K562 (cell line): ENCODE measurements around the gene PDE1C. TPM values are rescaled to one million over a fixed set of nuclear protein-coding genes. Genes with fewer than 3 reads are reported as not detected.

Source experiments
- ATAC-seq: fragments of 200-7000 bp; cut with Tn5 transposase; 3 replicates; pipeline ENCODE4 v1.9.1; 2020; ENCODE audit warnings: moderate library complexity
- BruUV-seq: library from RNA; stranded (reverse); fragments of 400-500 nt; replicated peaks from 2 replicates; lab custom pipeline; 2021; lab: Mats Ljungman, UMichigan
- CTCF ChIA-PET: fragments of 300-600 bp; formaldehyde crosslinking; extraction: SDS; loops from one replicate; lab custom pipeline; 2021; ENCODE audit warnings: low intra/inter-chr PET ratio; lab: Yijun Ruan, JAX
- POLR2A ChIA-PET: fragments of 300-600, 350-650 bp; sonication (Branson Sonifier 250); formaldehyde crosslinking; extraction: SDS; loops from one replicate; lab custom pipeline; 2021; ENCODE audit warnings: antibody characterized with exemption, inconsistent platforms; lab: Yijun Ruan, JAX
- DNase-seq, 4 experiments: peaks; one replicate each; pipeline versions ENCODE4 v3.0.0 to v3.0.0-alpha.2; 2011 to 2018; ENCODE audit warnings: low spot score in 3 of 4, mixed read lengths in 3 of 4; ENCODE audit errors: extremely low read depth in 1 of 4
- FAIRE-seq: peaks from 2 replicates; lab custom pipeline; 2011; peaks lifted over from hg19 to GRCh38; lab: Jason Lieb, UNC
- H2AFZ ChIP-seq: 2 replicates; pipeline ENCODE4 v1.6.0; 2011; ENCODE audit warnings: low read depth, low read length, control low read depth, inconsistent platforms
- H3K27ac ChIP-seq: fragments of 200-600 bp; 3 replicates; pipeline ENCODE4 v1.8.0; 2011; ENCODE audit warnings: low read depth, mild to moderate bottlenecking, control low read depth, inconsistent platforms, low read length, moderate library complexity, mixed read lengths; ENCODE audit errors: extremely low read depth
- H3K27me3 ChIP-seq, 2 experiments: fragments of 300-600 bp in 1 of 2; 2 replicates in 1 of 2; 3 replicates in 1 of 2; pipeline versions ENCODE4 v1.6.0 to v1.8.0; 2011; ENCODE audit warnings: inconsistent platforms in 2 of 2, low read length in 2 of 2, mild to moderate bottlenecking in 1 of 2, mixed read lengths in 1 of 2, moderate library complexity in 1 of 2; ENCODE audit not compliant: control insufficient read depth in 2 of 2, insufficient read depth in 2 of 2
- H3K36me3 ChIP-seq: fragments of 300-600 bp; 3 replicates; pipeline ENCODE4 v1.8.0; 2011; ENCODE audit warnings: mild to moderate bottlenecking, low read length, inconsistent platforms; ENCODE audit not compliant: control insufficient read depth, insufficient read depth
- H3K4me1 ChIP-seq, 2 experiments: fragments of 200-600 bp in 1 of 2; replicated peaks in 1 of 2; 2 replicates in 1 of 2; 3 replicates in 1 of 2; pipeline versions ENCODE4 v1.5.1 to v1.8.0; 2011; ENCODE audit warnings: inconsistent platforms in 2 of 2, low read length in 2 of 2, mild to moderate bottlenecking in 1 of 2, mixed read lengths in 1 of 2, moderate library complexity in 1 of 2; ENCODE audit not compliant: control insufficient read depth in 2 of 2, insufficient read depth in 2 of 2
- H3K4me2 ChIP-seq: 2 replicates; pipeline ENCODE4 v1.6.1; 2011; ENCODE audit warnings: low read length, control low read depth, inconsistent platforms, mixed read lengths; ENCODE audit not compliant: insufficient read depth
- H3K4me3 ChIP-seq: fragments of 200-600 bp; sonication (generic), shearing (Covaris generic); 2 replicates; pipeline ENCODE4 v1.5.1; 2016; ENCODE audit warnings: control low read depth, inconsistent platforms
- H3K79me2 ChIP-seq: fragments of 200-600 bp; 3 replicates; pipeline ENCODE4 v1.8.0; 2011; ENCODE audit warnings: low read length, inconsistent platforms; ENCODE audit not compliant: control insufficient read depth, insufficient read depth
- H3K9ac ChIP-seq, 2 experiments: 2 replicates each; pipeline versions ENCODE4 v1.6.0 to v1.6.1; 2011; ENCODE audit warnings: low read depth in 2 of 2, low read length in 2 of 2, control low read depth in 1 of 2, inconsistent platforms in 1 of 2, mild to moderate bottlenecking in 1 of 2, mixed read lengths in 1 of 2; ENCODE audit not compliant: insufficient read depth in 1 of 2
- H3K9me1 ChIP-seq: one replicate; pipeline ENCODE4 v1.6.0; 2011; ENCODE audit warnings: inconsistent platforms, mild to moderate bottlenecking, low read length, moderate library complexity; ENCODE audit not compliant: control insufficient read depth, insufficient read depth
- H3K9me3 ChIP-seq: replicated peaks from 2 replicates; pipeline ENCODE4 v1.5.1; 2011; ENCODE audit warnings: low read depth, low read length, inconsistent platforms; ENCODE audit not compliant: control insufficient read depth, insufficient read depth
- H4K20me1 ChIP-seq: replicated peaks from 2 replicates; pipeline ENCODE4 v1.6.1; 2011; ENCODE audit warnings: low read length, inconsistent platforms, mixed read lengths; ENCODE audit not compliant: control insufficient read depth, insufficient read depth
- BRD9 ChIP-seq: fragments of 450-650 bp; IDR thresholded peaks from 2 replicates; pipeline ENCODE4 v1.6.1; 2018; ENCODE audit warnings: low read depth; ENCODE audit not compliant: partially characterized antibody
- ELF4 ChIP-seq: fragments of 450-650 bp; formaldehyde crosslinking; IDR thresholded peaks from 2 replicates; pipeline ENCODE4 v1.4.0; 2022; ENCODE audit warnings: missing genetic modification characterization
- MLLT1 ChIP-seq, 2 experiments: fragments of 450-650 bp; IDR thresholded peaks; 2 replicates each; pipeline ENCODE4 v1.6.1; 2016
- PKNOX1 ChIP-seq: fragments of 450-650 bp; IDR thresholded peaks from 2 replicates; pipeline ENCODE4 v1.6.1; 2016
- PTBP1 ChIP-seq: fragments of 200-400 bp; formaldehyde crosslinking; IDR thresholded peaks from 2 replicates; pipeline ENCODE4 v1.6.1; 2017; ENCODE audit warnings: low read depth, low read length
- ZBTB7A ChIP-seq: IDR thresholded peaks from 2 replicates; pipeline ENCODE4 v1.6.1; 2011; ENCODE audit warnings: low read depth, mild to moderate bottlenecking, low read length, moderate library complexity, borderline replicate concordance; ENCODE audit not compliant: control insufficient read depth
- ZFPM2 ChIP-seq: fragments of 250-450 bp; sonication (Bioruptor Pico); IDR thresholded peaks from 2 replicates; pipeline ENCODE4 v1.5.1; 2022; ENCODE audit warnings: mild to moderate bottlenecking
- ZNF212 ChIP-seq: fragments of 450-650 bp; formaldehyde crosslinking; IDR thresholded peaks from 2 replicates; pipeline ENCODE4 v1.4.0; 2020; ENCODE audit warnings: mild to moderate bottlenecking
- ZNF324 ChIP-seq: fragments of 250-450 bp; sonication (Bioruptor Pico); IDR thresholded peaks from 2 replicates; pipeline ENCODE4 v1.4.0; 2020; ENCODE audit warnings: mild to moderate bottlenecking
- ZNF384 ChIP-seq: IDR thresholded peaks from 2 replicates; pipeline ENCODE4 v1.6.1; 2012; ENCODE audit warnings: low read depth, low read length, improper control_type of control experiment
- WGBS: fragments of 100-300 bp; shearing (Covaris generic); methylation state at CpG from one replicate; pipeline ENCODE4 v1.1.6; 2016; ENCODE audit warnings: low coverage, mixed read lengths; ENCODE audit not compliant: insufficient coverage; ENCODE audit errors: missing lambda C conversion rate; 5-methylcytosine and 5-hydroxymethylcytosine counted together
- in situ Hi-C: fragments of 300-500 bp; cut with MboI; formaldehyde crosslinking; loops from 4 replicates; pipeline ENCODE4 v1.15.0; 2018; ENCODE audit warnings: inconsistent platforms, mixed read lengths
- intact Hi-C: fragments of 100-400 bp; cut with micrococcal nuclease; formaldehyde crosslinking; loops from 2 replicates; pipeline ENCODE4 v1.14.2; 2022
- polyA plus RNA-seq, 8 experiments: library from polyadenylated mRNA; depleted of rRNA in 4 of 8; stranded (reverse) in 5 of 8; unstranded in 3 of 8; fragments of >200 nt; fragmentation: Nextera tagmentation in 2 of 8; fragmentation: Illumina TruSeq in 1 of 8; extraction: Ambion mirVana in 2 of 8; extraction: Trizol in 1 of 8; gene quantifications; 2 replicates each; pipeline versions ENCODE4 v1.2.1 to v1.2.3, GENCODE V29; 2011 to 2014; ENCODE audit warnings: inconsistent platforms in 1 of 8, missing spikeins in 1 of 8
- total RNA-seq, 7 experiments: library from RNA; depleted of rRNA in 6 of 7; stranded (reverse); fragments of >200 nt in 6 of 7; fragmentation: Illumina TruSeq in 2 of 7; extraction: Trizol in 2 of 7; gene quantifications; 2 replicates each; pipeline versions ENCODE4 v1.2.1 to v1.2.3, GENCODE V29; 2011 to 2021; ENCODE audit warnings: low replicate concordance in 1 of 7
- TF ChIP-seq, protein P1 (sequence below): sonication (generic); formaldehyde crosslinking; IDR thresholded peaks from 2 replicates; pipeline ENCODE4 v1.8.1; 2023; ENCODE audit warnings: mild to moderate bottlenecking, missing genetic modification reagents

Gene PDE1C
- total and polyA plus RNA-seq, 9 of the 15 experiments (the other 6 are each of a cell fraction or from before 2014, with no cell fraction given): under 0.01 to 0.01 TPM; not detected in 7

- FAIRE-seq: no peak
- no peaks in the 10 kb centered on the region for H3K4me1 ChIP-seq
- TF ChIP-seq ELF4 (CRISPR knock-in tag) (no peak), ZBTB7A (no peak), PKNOX1 (no peak)
- no peak for DNase-seq
- ChIA-PET POLR2A (no interaction called here), CTCF (no interaction called here)
- no peaks in the 10 kb centered on the region for H3K9me3 ChIP-seq
- no peak overlapping the region for H3K27ac ChIP-seq
- intact Hi-C loops: no loop called here
- H3K9me1 ChIP-seq: no peaks in the 10 kb centered on the region
- no peak overlapping the region for H3K4me2 ChIP-seq
- no peaks in the 10 kb centered on the region for H3K36me3 ChIP-seq
- H2AFZ ChIP-seq: no peak overlapping the region
- H4K20me1 ChIP-seq: no peaks in the 10 kb centered on the region
- no peaks in the 10 kb centered on the region for H3K27me3 ChIP-seq
- no peak overlapping the region for H3K4me3 ChIP-seq
- no peaks in the 10 kb centered on the region for H3K79me2 ChIP-seq
- no TSS peak for BruUV-seq
- no peak for ATAC-seq
- no peak overlapping the region for H3K9ac ChIP-seq
- in situ Hi-C loops: no loop called here
Observed at GRCh38 chr7:32047801-32048200, 22.4 kb downstream of the PDE1C start.

GRCh38 chr7:32047075-32047474, 23.1 kb downstream of the PDE1C start:
- intact Hi-C loops: no loop called here
- DNase-seq (no peak), ATAC-seq (no peak), FAIRE-seq (no peak)
- Histone ChIP-seq H2AFZ (no peak overlapping the region), H4K20me1 (no peaks in the 10 kb centered on the region), H3K4me1 (no peaks in the 10 kb centered on the region), H3K9me1 (no peaks in the 10 kb centered on the region), H3K9me3 (no peaks in the 10 kb centered on the region), H3K4me3 (no peak overlapping the region), H3K36me3 (no peaks in the 10 kb centered on the region), H3K27ac (no peak overlapping the region), H3K9ac (no peak overlapping the region), H3K27me3 (no peaks in the 10 kb centered on the region), H3K4me2 (no peak overlapping the region), H3K79me2 (no peaks in the 10 kb centered on the region)
- in situ Hi-C loops: no loop called here
- TF ChIP-seq ZNF324 (CRISPR knock-in tag): no peak
- no peak for TF ChIP-seq ZNF212 (CRISPR knock-in tag)
- TF ChIP-seq, protein P1, sequence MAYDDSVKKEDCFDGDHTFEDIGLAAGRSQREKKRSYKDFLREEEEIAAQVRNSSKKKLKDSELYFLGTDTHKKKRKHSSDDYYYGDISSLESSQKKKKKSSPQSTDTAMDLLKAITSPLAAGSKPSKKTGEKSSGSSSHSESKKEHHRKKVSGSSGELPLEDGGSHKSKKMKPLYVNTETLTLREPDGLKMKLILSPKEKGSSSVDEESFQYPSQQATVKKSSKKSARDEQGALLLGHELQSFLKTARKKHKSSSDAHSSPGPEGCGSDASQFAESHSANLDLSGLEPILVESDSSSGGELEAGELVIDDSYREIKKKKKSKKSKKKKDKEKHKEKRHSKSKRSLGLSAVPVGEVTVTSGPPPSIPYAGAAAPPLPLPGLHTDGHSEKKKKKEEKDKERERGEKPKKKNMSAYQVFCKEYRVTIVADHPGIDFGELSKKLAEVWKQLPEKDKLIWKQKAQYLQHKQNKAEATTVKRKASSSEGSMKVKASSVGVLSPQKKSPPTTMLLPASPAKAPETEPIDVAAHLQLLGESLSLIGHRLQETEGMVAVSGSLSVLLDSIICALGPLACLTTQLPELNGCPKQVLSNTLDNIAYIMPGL (CRISPR knock-in tag): no peak
- TF ChIP-seq MLLT1 (IDR thresholded peaks at IDR 0.05): no peak
- TF ChIP-seq ZFPM2 (CRISPR knock-in tag): no peak
- TF ChIP-seq PTBP1: no peak
- TF ChIP-seq ZNF384: no peak
- TF ChIP-seq BRD9: no peak
- POLR2A ChIA-PET: no interaction called here
- 0% methylated on average over 3 of the region's 3 CpGs for WGBS
- BruUV-seq: no TSS peak
- CTCF ChIA-PET: no interaction called here
